OCI-LY7 (cell line): ENCODE results near the gene CTBP2. TPM values are rescaled to one million over a fixed set of nuclear protein-coding genes. Genes with fewer than 3 reads are reported as not detected.

Experiments
- BruUV-seq: library from RNA; stranded (reverse); fragments of 400-500 nt; replicated peaks from 2 replicates; lab custom pipeline; 2021; lab: Mats Ljungman, UMichigan
- CTCF ChIA-PET: fragments of 300-600 bp; sonication (Branson Sonifier 250); formaldehyde crosslinking; loops from one replicate; lab custom pipeline; 2022; ENCODE audit warnings: antibody characterized with exemption; ENCODE audit not compliant: unreplicated experiment; lab: Charles Lee
- POLR2A ChIA-PET: fragments of 300-600 bp; sonication (Branson Sonifier 250); formaldehyde crosslinking; loops from one replicate; lab custom pipeline; 2022; ENCODE audit warnings: antibody characterized with exemption; lab: Charles Lee
- DNase-seq: peaks from one replicate; pipeline ENCODE4 v3.0.0-alpha.2; 2015; ENCODE audit warnings: low spot score
- H2AFZ ChIP-seq: fragments of 200-600 bp; sonication (generic), shearing (Covaris generic); 2 replicates; pipeline ENCODE4 v1.6.1; 2014; ENCODE audit warnings: mild to moderate bottlenecking, antibody characterized with exemption, low read length, moderate library complexity
- H3K27ac ChIP-seq: fragments of 200-600 bp; sonication (generic); 2 replicates; pipeline ENCODE4 v1.5.1; 2014; ENCODE audit warnings: mixed run types, low read depth, mild to moderate bottlenecking, moderate library complexity, low read length, inconsistent platforms; ENCODE audit not compliant: poor library complexity, severe bottlenecking
- H3K36me3 ChIP-seq: fragments of 200-600 bp; sonication (generic); 2 replicates; pipeline ENCODE4 v1.6.1; 2014; ENCODE audit warnings: mild to moderate bottlenecking, antibody characterized with exemption, low read length, moderate library complexity, mixed read lengths; ENCODE audit not compliant: insufficient read depth
- H3K4me1 ChIP-seq: fragments of 200-600 bp; sonication (generic); 2 replicates; pipeline ENCODE4 v1.5.1; 2014; ENCODE audit warnings: mild to moderate bottlenecking, low read length; ENCODE audit not compliant: insufficient read depth, poor library complexity, severe bottlenecking
- H3K4me2 ChIP-seq: fragments of 200-600 bp; sonication (generic); 2 replicates; pipeline ENCODE4 v1.6.1; 2014; ENCODE audit warnings: mild to moderate bottlenecking, low read length
- H3K4me3 ChIP-seq: fragments of 200-600 bp; sonication (generic); 2 replicates; pipeline ENCODE4 v1.5.1; 2014; ENCODE audit warnings: mild to moderate bottlenecking, low read depth, low read length; ENCODE audit not compliant: poor library complexity, severe bottlenecking
- H3K79me2 ChIP-seq: fragments of 200-600 bp; sonication (generic); 2 replicates; pipeline ENCODE4 v1.6.1; 2016; ENCODE audit warnings: low read depth, mild to moderate bottlenecking, low read length, moderate library complexity, mixed read lengths; ENCODE audit not compliant: insufficient read depth
- H3K9me2 ChIP-seq: fragments of 200-600 bp; sonication (generic); 2 replicates; pipeline ENCODE4 v1.6.1; 2016; ENCODE audit warnings: mild to moderate bottlenecking, low read length, mixed read lengths; ENCODE audit not compliant: insufficient read depth
- H3K9me3 ChIP-seq: fragments of 200-600 bp; sonication (generic); 2 replicates; pipeline ENCODE4 v1.6.1; 2014; ENCODE audit warnings: mild to moderate bottlenecking, mixed run types, low read length, mixed read lengths
- H4K20me1 ChIP-seq: fragments of 200-600 bp; sonication (generic); 2 replicates; pipeline ENCODE4 v1.6.1; 2014; ENCODE audit warnings: mild to moderate bottlenecking, antibody characterized with exemption, low read length, moderate library complexity, mixed read lengths; ENCODE audit not compliant: insufficient read depth
- CTCF ChIP-seq: fragments of 200-600 bp; sonication (generic); conservative IDR thresholded peaks from 2 replicates; pipeline ENCODE4 v1.5.1; 2014; ENCODE audit warnings: mild to moderate bottlenecking, antibody characterized with exemption, low read length, moderate library complexity, mixed read lengths
- EZH2phosphoT487 ChIP-seq: fragments of 200-600 bp; sonication (generic); IDR thresholded peaks from 2 replicates; pipeline ENCODE4 v1.6.1; 2018; ENCODE audit warnings: low read depth, borderline replicate concordance, mild to moderate bottlenecking, mixed run types, antibody characterized with exemption, low read length, moderate library complexity, mixed read lengths
- intact Hi-C: fragments of 100-400 bp; cut with micrococcal nuclease; formaldehyde crosslinking; loops from one replicate; pipeline ENCODE4 v1.10.0; 2022; ENCODE audit not compliant: unreplicated experiment
- total RNA-seq, 2 experiments: library from RNA; depleted of rRNA in 1 of 2; stranded (reverse); fragments of >200 nt in 1 of 2; shearing (Covaris generic) in 1 of 2; gene quantifications; 2 replicates each; pipeline ENCODE4 v1.2.3, GENCODE V29; 2014 to 2022

CTBP2 gene
- total RNA-seq, 2 experiments from 2014 or later: not detected

GRCh38 chr10:125127986-125128385 is 32.4 kb downstream of the CTBP2 start:
- POLR2A ChIA-PET: no interaction called here
- no peak overlapping the region for H2AFZ ChIP-seq
- no peak overlapping the region for H3K27ac ChIP-seq
- TF ChIP-seq CTCF: no peak
- TF ChIP-seq EZH2phosphoT487: no peak
- no peaks in the 10 kb centered on the region for H3K4me1 ChIP-seq
- no peak overlapping the region for H3K4me3 ChIP-seq
- intact Hi-C loops: no loop called here
- BruUV-seq: no TSS peak
- no peaks in the 10 kb centered on the region for H3K79me2 ChIP-seq
- H3K4me2 ChIP-seq: no peak overlapping the region
- no peaks in the 10 kb centered on the region for H3K9me2 ChIP-seq
- no peaks in the 10 kb centered on the region for H3K36me3 ChIP-seq
- CTCF ChIA-PET: no interaction called here
- no peak for DNase-seq
- H4K20me1 ChIP-seq: no peaks in the 10 kb centered on the region
- H3K9me3 ChIP-seq: no peaks in the 10 kb centered on the region

GRCh38 chr10:125127110-125127509 is 33.3 kb downstream of the CTBP2 start:
- Histone ChIP-seq H3K4me2 (no peak overlapping the region), H3K9me2 (no peaks in the 10 kb centered on the region), H2AFZ (no peak overlapping the region), H4K20me1 (no peaks in the 10 kb centered on the region), H3K4me3 (no peak overlapping the region), H3K4me1 (no peaks in the 10 kb centered on the region), H3K27ac (no peak overlapping the region), H3K9me3 (no peaks in the 10 kb centered on the region), H3K36me3 (no peaks in the 10 kb centered on the region), H3K79me2 (no peaks in the 10 kb centered on the region)
- BruUV-seq: no TSS peak
- TF ChIP-seq CTCF (no peak), EZH2phosphoT487 (no peak)
- ChIA-PET POLR2A (no interaction called here), CTCF (no interaction called here)
- intact Hi-C loops: no loop called here
- no peak for DNase-seq

GRCh38 chr10:125125951-125126735 is 34.2 kb downstream of the CTBP2 start:
- no peak overlapping the region for H3K4me3 ChIP-seq
- H3K9me3 ChIP-seq: no peaks in the 10 kb centered on the region
- DNase-seq: no peak
- CTCF ChIA-PET: no interaction called here
- intact Hi-C loops: no loop called here
- H3K79me2 ChIP-seq: no peaks in the 10 kb centered on the region
- no peaks in the 10 kb centered on the region for H4K20me1 ChIP-seq
- POLR2A ChIA-PET: no interaction called here
- no peaks in the 10 kb centered on the region for H3K4me1 ChIP-seq
- no peak overlapping the region for H2AFZ ChIP-seq
- BruUV-seq: no TSS peak
- TF ChIP-seq EZH2phosphoT487 (no peak), CTCF (no peak)
- no peaks in the 10 kb centered on the region for H3K9me2 ChIP-seq
- H3K36me3 ChIP-seq: no peaks in the 10 kb centered on the region
- no peak overlapping the region for H3K4me2 ChIP-seq
- H3K27ac ChIP-seq: no peak overlapping the region
